DND-41 (cell line): ENCODE data around the gene ZP1.

Source experiments
- ATAC-seq: fragments of 200-7000 bp; cut with Tn5 transposase; 3 replicates; pipeline ENCODE4 v1.9.1; 2021; ENCODE audit warnings: low read depth; ENCODE audit not compliant: insufficient read depth
- DNase-seq: peaks from one replicate; pipeline ENCODE4 v3.0.0-alpha.2; 2020
- H2AFZ ChIP-seq: 2 replicates; pipeline ENCODE4 v1.6.0; 2012; ENCODE audit warnings: low read depth, low read length
- H3K27ac ChIP-seq: 2 replicates; pipeline ENCODE4 v1.5.1; 2012; ENCODE audit warnings: low read length, inconsistent platforms
- H3K27me3 ChIP-seq: fragments of 200-600 bp; sonication (generic); 2 replicates; pipeline ENCODE4 v1.6.0; 2012; ENCODE audit warnings: low read length, mild to moderate bottlenecking, inconsistent platforms; ENCODE audit not compliant: insufficient read depth, poor library complexity
- H3K36me3 ChIP-seq: 2 replicates; pipeline ENCODE4 v1.5.1; 2012; ENCODE audit warnings: low read length, inconsistent platforms; ENCODE audit not compliant: insufficient read depth
- H3K4me1 ChIP-seq: 2 replicates; pipeline ENCODE4 v1.5.1; 2012; ENCODE audit warnings: mild to moderate bottlenecking, low read length; ENCODE audit not compliant: insufficient read depth
- H3K4me2 ChIP-seq: 2 replicates; pipeline ENCODE4 v1.6.0; 2012; ENCODE audit warnings: mild to moderate bottlenecking, moderate library complexity, low read length, inconsistent platforms; ENCODE audit not compliant: insufficient read depth
- H3K4me3 ChIP-seq, 2 experiments: fragments of 200-600 bp in 1 of 2; shearing (Covaris generic) in 1 of 2; 2 replicates each; pipeline ENCODE4 v1.5.1; 2012 to 2016; ENCODE audit warnings: inconsistent platforms in 2 of 2, low read length in 2 of 2, mild to moderate bottlenecking in 2 of 2, low read depth in 1 of 2, moderate library complexity in 1 of 2
- H3K79me2 ChIP-seq: 2 replicates; pipeline ENCODE4 v1.6.0; 2012; ENCODE audit warnings: low read length, inconsistent platforms; ENCODE audit not compliant: insufficient read depth
- H3K9ac ChIP-seq: 2 replicates; pipeline ENCODE4 v1.6.0; 2012; ENCODE audit warnings: low read depth, mild to moderate bottlenecking, inconsistent platforms, low read length, moderate library complexity
- H3K9me3 ChIP-seq: 2 replicates; pipeline ENCODE4 v1.5.1; 2012; ENCODE audit warnings: low read length, moderate library complexity, mild to moderate bottlenecking, inconsistent platforms; ENCODE audit not compliant: insufficient read depth, severe bottlenecking
- H4K20me1 ChIP-seq: 2 replicates; pipeline ENCODE4 v1.6.0; 2012; ENCODE audit warnings: low read length; ENCODE audit not compliant: insufficient read depth
- EZH2 ChIP-seq: IDR thresholded peaks from 3 replicates; pipeline ENCODE4 v1.6.1; 2012; ENCODE audit warnings: borderline replicate concordance, low read depth, mild to moderate bottlenecking, moderate library complexity, low read length, inconsistent platforms; ENCODE audit not compliant: severe bottlenecking
- TF ChIP-seq, protein P1 (sequence below): IDR thresholded peaks from 2 replicates; pipeline ENCODE4 v1.5.1; 2012; ENCODE audit warnings: borderline replicate concordance, low read length, moderate library complexity, mild to moderate bottlenecking; ENCODE audit not compliant: poor library complexity, severe bottlenecking; ENCODE audit errors: extremely low read depth

ZP1 gene

GRCh38 chr11:60870276-60870675 is 2.9 kb downstream of the ZP1 start:
- Histone ChIP-seq H3K4me2 (no peak overlapping the region), H2AFZ (no peak overlapping the region), H3K79me2 (no peaks in the 10 kb centered on the region), H3K27me3 (no peaks in the 10 kb centered on the region), H3K9me3 (no peaks in the 10 kb centered on the region), H3K4me1 (peaks cover 89% of the 10 kb centered on the region), H4K20me1 (no peaks in the 10 kb centered on the region), H3K36me3 (no peaks in the 10 kb centered on the region), H3K4me3 (no peak overlapping the region), H3K9ac (no peak overlapping the region), H3K27ac (peak overlapping the region; percentile 93)
- DNase-seq (peak; percentile 45), ATAC-seq (no peak)
- TF ChIP-seq EZH2, result no peak
- TF ChIP-seq, protein P1, sequence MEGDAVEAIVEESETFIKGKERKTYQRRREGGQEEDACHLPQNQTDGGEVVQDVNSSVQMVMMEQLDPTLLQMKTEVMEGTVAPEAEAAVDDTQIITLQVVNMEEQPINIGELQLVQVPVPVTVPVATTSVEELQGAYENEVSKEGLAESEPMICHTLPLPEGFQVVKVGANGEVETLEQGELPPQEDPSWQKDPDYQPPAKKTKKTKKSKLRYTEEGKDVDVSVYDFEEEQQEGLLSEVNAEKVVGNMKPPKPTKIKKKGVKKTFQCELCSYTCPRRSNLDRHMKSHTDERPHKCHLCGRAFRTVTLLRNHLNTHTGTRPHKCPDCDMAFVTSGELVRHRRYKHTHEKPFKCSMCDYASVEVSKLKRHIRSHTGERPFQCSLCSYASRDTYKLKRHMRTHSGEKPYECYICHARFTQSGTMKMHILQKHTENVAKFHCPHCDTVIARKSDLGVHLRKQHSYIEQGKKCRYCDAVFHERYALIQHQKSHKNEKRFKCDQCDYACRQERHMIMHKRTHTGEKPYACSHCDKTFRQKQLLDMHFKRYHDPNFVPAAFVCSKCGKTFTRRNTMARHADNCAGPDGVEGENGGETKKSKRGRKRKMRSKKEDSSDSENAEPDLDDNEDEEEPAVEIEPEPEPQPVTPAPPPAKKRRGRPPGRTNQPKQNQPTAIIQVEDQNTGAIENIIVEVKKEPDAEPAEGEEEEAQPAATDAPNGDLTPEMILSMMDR, result no peak

- peak; percentile 44 for ATAC-seq
- Histone ChIP-seq H3K36me3 (no peaks in the 10 kb centered on the region), H3K4me1 (peaks cover 89% of the 10 kb centered on the region), H3K79me2 (no peaks in the 10 kb centered on the region), H3K27ac (peak overlapping the region; percentile 93), H3K27me3 (no peaks in the 10 kb centered on the region), H3K4me3 (no peak overlapping the region; a peak in 1 of 4 replicates), H4K20me1 (no peaks in the 10 kb centered on the region), H3K9ac (peak overlapping the region; percentile 52), H2AFZ (no peak overlapping the region), H3K9me3 (no peaks in the 10 kb centered on the region), H3K4me2 (0 out of 2 replicates have a peak overlapping the region, but pooled peaks have one; percentile 18)
- peak; percentile 87 for DNase-seq
- no peak for TF ChIP-seq EZH2
- TF ChIP-seq, protein P1, result no peak
Observed at GRCh38 chr11:60870733-60871377, 3.5 kb downstream of the ZP1 start.

- H3K9ac ChIP-seq, result peak overlapping the region; percentile 52
- H3K4me2 ChIP-seq, result 0 out of 2 replicates have a peak overlapping the region, but pooled peaks have one; percentile 18
- no peaks in the 10 kb centered on the region for H3K79me2 ChIP-seq
- TF ChIP-seq, protein P1, result no peak
- TF ChIP-seq EZH2, result no peak
- H3K27ac ChIP-seq, result peak overlapping the region; percentile 93
- peak; percentile 91 for DNase-seq
- peak; percentile 64 for ATAC-seq
- peaks cover 89% of the 10 kb centered on the region for H3K4me1 ChIP-seq
- no peaks in the 10 kb centered on the region for H3K27me3 ChIP-seq
- no peaks in the 10 kb centered on the region for H4K20me1 ChIP-seq
- H3K4me3 ChIP-seq, result peak overlapping the region in 1 of 2 experiments; percentile 9; a peak in 1 of 4 replicates
- H2AFZ ChIP-seq, result no peak overlapping the region
- no peaks in the 10 kb centered on the region for H3K9me3 ChIP-seq
- H3K36me3 ChIP-seq, result no peaks in the 10 kb centered on the region
Observed at GRCh38 chr11:60871378-60872061, 4.2 kb downstream of the ZP1 start.
